Activated CD4-positive, alpha-beta memory T cell treated with anti-CD3 and anti-CD28 coated beads for 36 hours (primary cell): ENCODE measurements around the gene CLIC4. TPM values are rescaled to one million over a fixed set of nuclear protein-coding genes. Genes with fewer than 3 reads are reported as not detected.
"Not testable (repeated sequence)": the region's sequence is repeated elsewhere in the genome, so short reads cannot be mapped to it uniquely, and the experiment has no call there.

Experiments used
- CTCF ChIA-PET: fragments of 350-600 bp; sonication (Branson Sonifier 250); formaldehyde crosslinking; loops from one replicate; lab custom pipeline; 2021; ENCODE audit warnings: antibody characterized with exemption, inconsistent platforms; lab: Charles Lee
- POLR2A ChIA-PET: fragments of 350-600 bp; sonication (Branson Sonifier 250); formaldehyde crosslinking; loops from one replicate; lab custom pipeline; 2021; ENCODE audit warnings: antibody characterized with exemption; lab: Charles Lee
- DNase-seq: peaks from one replicate; pipeline ENCODE4 v3.0.0-alpha.2; 2020
- H3K27ac Mint-ChIP-seq: one replicate; pipeline ENCODE4 v1.8.0; 2021; ENCODE audit warnings: mixed read lengths
- H3K27me3 Mint-ChIP-seq: one replicate; pipeline ENCODE4 v1.8.0; 2021; ENCODE audit warnings: mixed read lengths
- H3K36me3 Mint-ChIP-seq: one replicate; pipeline ENCODE4 v1.8.0; 2021; ENCODE audit warnings: mixed read lengths
- H3K4me1 Mint-ChIP-seq: one replicate; pipeline ENCODE4 v1.8.0; 2021; ENCODE audit warnings: low read depth, mixed read lengths
- H3K4me3 Mint-ChIP-seq: one replicate; pipeline ENCODE4 v1.8.0; 2021; ENCODE audit warnings: mild to moderate bottlenecking, mixed read lengths
- H3K9me3 Mint-ChIP-seq: one replicate; pipeline ENCODE4 v1.8.0; 2021; ENCODE audit warnings: mixed read lengths
- intact Hi-C: fragments of 100-400 bp; cut with micrococcal nuclease; formaldehyde crosslinking; loops from one replicate; pipeline ENCODE4 v1.15.1; 2023
- total RNA-seq, 2 experiments: library from RNA; stranded (reverse); gene quantifications; one replicate each; pipeline ENCODE4 v1.2.3, GENCODE V29; 2021

The CLIC4 gene
- total RNA-seq, 2 experiments from 2014 or later, result 25.5 to 26.3 TPM

GRCh38 chr1:24782689-24783088 lies 37.4 kb downstream of the CLIC4 start:
- DNase-seq, result no peak
- no peaks in the 10 kb centered on the region for H3K36me3 Mint-ChIP-seq
- H3K27ac Mint-ChIP-seq, result no peak overlapping the region
- no peak overlapping the region for H3K4me3 Mint-ChIP-seq
- intact Hi-C loops, result no loop called here
- POLR2A ChIA-PET, result no interaction called here
- peaks cover 2% of the 10 kb centered on the region for H3K27me3 Mint-ChIP-seq
- peaks cover 2% of the 10 kb centered on the region for H3K4me1 Mint-ChIP-seq
- CTCF ChIA-PET, result interaction anchor here (0.6 kb wide), 1 partner anchor 11 kb away, joined by 3 read pairs; no protein-coding TSS in a partner anchor
- H3K9me3 Mint-ChIP-seq, result no peaks in the 10 kb centered on the region

DNA sequence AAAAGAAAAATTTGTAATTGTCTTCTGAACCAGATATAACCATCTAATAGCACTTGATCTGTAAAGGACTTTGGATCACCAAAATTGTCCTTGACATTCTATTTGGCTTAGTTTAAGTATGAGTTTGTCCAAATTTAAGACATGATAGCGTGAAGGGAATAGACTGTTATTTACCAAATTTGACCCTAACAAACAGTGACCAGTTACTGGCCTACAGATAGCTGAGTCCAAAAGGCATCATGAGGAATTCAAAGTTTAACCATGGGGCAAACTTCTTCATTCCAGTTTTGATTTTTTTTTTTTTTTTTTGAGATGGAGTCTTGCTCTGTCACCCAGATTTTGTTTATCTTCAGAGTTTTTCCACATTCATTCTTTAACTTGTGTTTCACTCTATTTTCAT lies 38.5 kb downstream of the CLIC4 start:
- intact Hi-C loops, result no loop called here
- ChIA-PET CTCF (no interaction called here), POLR2A (no interaction called here)
- Mint-ChIP-seq H3K9me3 (no peaks in the 10 kb centered on the region), H3K4me3 (no peak overlapping the region), H3K27me3 (peaks cover 3% of the 10 kb centered on the region), H3K36me3 (no peaks in the 10 kb centered on the region), H3K27ac (no peak overlapping the region), H3K4me1 (peaks cover 2% of the 10 kb centered on the region)
- DNase-seq, result no peak

DNA sequence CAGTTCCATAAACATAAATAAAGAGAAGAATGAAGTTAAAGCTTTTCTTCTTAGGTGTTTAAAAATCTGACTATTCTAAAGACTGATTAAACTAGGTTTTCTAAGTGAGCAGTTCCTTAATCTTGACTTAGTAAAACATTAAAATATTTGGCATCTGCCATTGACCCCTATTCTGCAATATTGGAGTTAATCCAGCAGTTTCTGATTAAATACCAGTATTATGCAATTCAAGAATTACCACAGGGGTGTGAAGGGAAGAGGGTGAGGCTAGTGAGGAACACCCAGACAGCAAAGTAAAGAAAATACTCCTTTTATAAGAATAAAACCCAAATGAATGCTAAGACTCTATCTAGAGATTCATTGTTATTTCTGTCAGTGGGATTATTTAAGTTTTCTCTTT lies 40.9 kb downstream of the CLIC4 start:
- peaks cover 3% of the 10 kb centered on the region for H3K27me3 Mint-ChIP-seq
- intact Hi-C loops, result no loop called here
- POLR2A ChIA-PET, result no interaction called here
- H3K4me1 Mint-ChIP-seq, result peaks cover 2% of the 10 kb centered on the region
- no peaks in the 10 kb centered on the region for H3K36me3 Mint-ChIP-seq
- no peak overlapping the region for H3K4me3 Mint-ChIP-seq
- CTCF ChIA-PET, result no interaction called here
- H3K9me3 Mint-ChIP-seq, result no peaks in the 10 kb centered on the region
- no peak overlapping the region for H3K27ac Mint-ChIP-seq
- DNase-seq, result no peak

DNA sequence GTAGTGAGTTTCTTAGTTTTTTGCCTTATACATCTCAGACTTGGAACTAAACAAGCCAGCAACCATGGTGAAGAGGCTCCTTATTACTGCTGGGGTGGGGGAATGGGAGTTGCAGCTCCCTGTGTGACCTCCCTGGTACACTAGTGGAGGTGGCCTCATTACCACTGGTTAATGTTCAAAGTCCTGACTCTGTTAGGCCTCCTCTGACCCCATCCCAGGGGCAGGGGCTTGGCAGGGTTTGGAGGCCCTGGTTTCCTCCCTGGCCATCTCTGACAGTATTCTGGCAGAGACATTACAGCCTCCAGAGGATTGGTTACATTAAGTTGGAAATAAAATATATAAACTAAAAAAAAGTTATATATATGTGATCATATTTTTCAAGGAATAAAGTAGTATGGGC lies 45.2 kb downstream of the CLIC4 start:
- CTCF ChIA-PET, result no interaction called here
- POLR2A ChIA-PET, result no interaction called here
- no peaks in the 10 kb centered on the region for H3K36me3 Mint-ChIP-seq
- H3K4me3 Mint-ChIP-seq, result no peak overlapping the region
- H3K4me1 Mint-ChIP-seq, result no peaks in the 10 kb centered on the region
- DNase-seq, result no peak
- H3K27ac Mint-ChIP-seq, result no peak overlapping the region
- H3K27me3 Mint-ChIP-seq, result peaks cover 2% of the 10 kb centered on the region
- intact Hi-C loops, result no loop called here
- no peaks in the 10 kb centered on the region for H3K9me3 Mint-ChIP-seq

- ChIA-PET CTCF (no interaction called here), POLR2A (no interaction called here)
- intact Hi-C loops, result no loop called here
- H3K4me1 Mint-ChIP-seq, result no peaks in the 10 kb centered on the region
- no peak for DNase-seq
- no peak overlapping the region for H3K27ac Mint-ChIP-seq
- no peaks in the 10 kb centered on the region for H3K27me3 Mint-ChIP-seq
- peaks cover 4% of the 10 kb centered on the region for H3K36me3 Mint-ChIP-seq
- peaks cover 4% of the 10 kb centered on the region for H3K9me3 Mint-ChIP-seq
- no peak overlapping the region for H3K4me3 Mint-ChIP-seq
Observed at GRCh38 chr1:24793447-24794129, 48.3 kb downstream of the CLIC4 start.

DNA sequence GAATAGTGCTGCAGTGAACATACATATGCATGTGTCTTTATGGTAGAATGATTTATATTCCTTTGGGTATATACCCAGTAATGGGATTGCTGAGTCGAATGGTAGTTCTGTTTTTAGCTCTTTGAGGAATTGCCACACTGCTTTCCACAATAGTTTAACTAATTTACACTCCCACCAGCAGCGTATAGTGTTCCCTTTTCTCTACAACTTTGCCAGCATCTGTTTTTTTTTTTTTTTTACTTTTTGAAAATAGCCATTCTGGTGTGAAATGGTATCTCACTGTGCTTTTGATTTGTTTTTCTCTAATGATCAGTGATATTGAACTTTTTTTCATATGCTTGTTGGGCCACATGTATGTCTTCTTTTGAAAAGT lies 48.9 kb downstream of the CLIC4 start:
- POLR2A ChIA-PET, intact Hi-C loops, H3K9me3 Mint-ChIP-seq, CTCF ChIA-PET, H3K4me3 Mint-ChIP-seq, H3K27me3 Mint-ChIP-seq, H3K36me3 Mint-ChIP-seq, DNase-seq, H3K4me1 Mint-ChIP-seq, H3K27ac Mint-ChIP-seq: not testable (repeated sequence)

DNA sequence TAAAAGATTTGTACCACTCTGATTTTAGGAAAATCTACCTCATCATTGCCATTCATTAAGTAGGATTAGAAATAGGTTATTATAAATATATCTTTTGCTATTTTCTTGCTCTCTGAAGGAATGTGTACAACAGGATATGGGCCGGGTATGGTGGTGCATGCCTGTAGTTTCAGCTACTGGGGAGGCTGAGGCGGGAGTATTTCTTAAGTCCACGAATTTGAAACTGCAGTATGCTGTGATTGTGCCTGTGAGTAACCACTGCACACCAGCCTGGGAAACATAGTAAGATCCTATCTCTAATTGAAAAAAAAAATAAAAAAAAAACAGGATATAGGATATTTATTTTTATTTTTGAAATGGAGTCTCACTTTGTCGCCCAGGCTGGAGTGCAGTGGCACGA lies 50.0 kb downstream of the CLIC4 start:
- Mint-ChIP-seq H3K9me3 (peaks cover 4% of the 10 kb centered on the region), H3K36me3 (peaks cover 4% of the 10 kb centered on the region), H3K27ac (no peak overlapping the region), H3K27me3 (no peaks in the 10 kb centered on the region), H3K4me3 (no peak overlapping the region), H3K4me1 (no peaks in the 10 kb centered on the region)
- intact Hi-C loops, result no loop called here
- ChIA-PET CTCF (no interaction called here), POLR2A (no interaction called here)
- DNase-seq, result no peak

DNA sequence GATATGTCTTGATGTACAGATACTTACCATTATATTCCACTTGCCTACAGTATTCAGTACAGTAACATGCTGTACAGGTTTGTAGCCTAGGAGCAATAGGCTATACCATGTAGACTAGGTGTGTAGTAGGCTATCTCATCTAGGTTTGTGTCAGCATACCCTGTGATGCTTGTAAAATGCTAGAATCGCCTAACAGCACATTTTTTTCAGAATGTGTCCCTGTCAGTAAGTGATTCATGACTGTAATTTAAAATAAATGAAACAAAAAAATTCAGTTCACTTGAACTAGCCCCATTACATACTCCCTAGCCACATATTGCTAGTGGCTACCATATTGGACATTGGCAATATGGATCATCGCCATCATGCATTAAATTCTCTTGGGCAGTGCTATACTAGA lies 51.3 kb downstream of the CLIC4 start:
- intact Hi-C loops, result no loop called here
- H3K27me3 Mint-ChIP-seq, result no peaks in the 10 kb centered on the region
- ChIA-PET CTCF (no interaction called here), POLR2A (no interaction called here)
- H3K9me3 Mint-ChIP-seq, result peaks cover 4% of the 10 kb centered on the region
- H3K36me3 Mint-ChIP-seq, result peaks cover 6% of the 10 kb centered on the region
- no peaks in the 10 kb centered on the region for H3K4me1 Mint-ChIP-seq
- H3K27ac Mint-ChIP-seq, result no peak overlapping the region
- no peak for DNase-seq
- no peak overlapping the region for H3K4me3 Mint-ChIP-seq

DNA sequence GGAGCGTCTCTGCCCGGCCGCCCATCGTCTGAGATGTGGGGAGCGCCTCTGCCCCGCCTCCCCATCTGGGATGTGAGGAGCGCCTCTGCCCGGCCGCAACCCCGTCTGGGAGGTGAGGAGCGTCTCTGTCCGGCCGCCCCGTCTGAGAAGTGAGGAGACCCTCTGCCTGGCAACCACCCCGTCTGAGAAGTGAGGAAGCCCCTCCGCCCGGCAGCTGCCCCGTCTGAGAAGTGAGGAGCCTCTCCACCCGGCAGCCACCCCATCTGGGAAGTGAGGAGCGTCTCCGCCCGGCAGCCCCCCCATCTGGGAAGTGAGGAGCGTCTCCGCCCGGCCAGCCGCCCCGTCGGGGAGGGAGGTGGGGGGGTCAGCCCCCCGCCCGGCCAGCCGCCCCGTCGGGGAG lies 54.0 kb downstream of the CLIC4 start:
- H3K9me3 Mint-ChIP-seq, H3K27me3 Mint-ChIP-seq, DNase-seq, intact Hi-C loops, H3K4me3 Mint-ChIP-seq, H3K36me3 Mint-ChIP-seq, H3K27ac Mint-ChIP-seq, CTCF ChIA-PET, H3K4me1 Mint-ChIP-seq, POLR2A ChIA-PET: not testable (repeated sequence)

DNA sequence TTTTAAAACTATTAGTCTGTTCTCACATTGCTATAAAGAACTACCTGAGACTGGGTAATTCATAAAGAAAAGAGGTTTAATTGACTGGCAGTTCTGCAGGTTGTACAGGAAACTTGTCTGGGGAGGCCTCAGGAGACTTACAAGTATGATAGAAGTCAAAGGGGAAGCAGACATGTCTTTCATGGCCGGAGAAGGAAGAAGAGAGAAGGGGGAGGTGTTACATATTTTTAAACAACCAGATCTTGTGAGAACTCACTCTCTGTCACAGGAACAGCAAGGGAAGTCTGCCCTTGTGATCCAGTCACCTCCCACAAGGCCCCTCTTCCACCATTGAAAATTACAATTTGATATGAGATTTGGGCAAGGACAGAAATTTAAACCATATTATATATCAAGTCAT lies 55.9 kb downstream of the CLIC4 start:
- Mint-ChIP-seq H3K4me1 (no peaks in the 10 kb centered on the region), H3K27ac (no peak overlapping the region), H3K4me3 (no peak overlapping the region), H3K27me3 (no peaks in the 10 kb centered on the region), H3K9me3 (peaks cover 4% of the 10 kb centered on the region), H3K36me3 (peaks cover 6% of the 10 kb centered on the region)
- intact Hi-C loops, result no loop called here
- CTCF ChIA-PET, result interaction anchor here (1.5 kb wide), 1 partner anchor 35 kb away, joined by 3 read pairs; no protein-coding TSS in a partner anchor
- DNase-seq, result no peak
- POLR2A ChIA-PET, result no interaction called here

- intact Hi-C loops, result no loop called here
- CTCF ChIA-PET, result interaction anchor here (0.6 to 1.4 kb wide), 4 partner anchors 14 to 483 kb away, joined by 3 read pairs; no protein-coding TSS in a partner anchor
- Mint-ChIP-seq H3K4me1 (no peaks in the 10 kb centered on the region), H3K9me3 (peaks cover 3% of the 10 kb centered on the region), H3K27ac (no peak overlapping the region), H3K27me3 (no peaks in the 10 kb centered on the region), H3K36me3 (peaks cover 6% of the 10 kb centered on the region), H3K4me3 (no peak overlapping the region)
- POLR2A ChIA-PET, result interaction anchor here (0.5 kb wide), 1 partner anchor 18 kb away, joined by 3 read pairs; no protein-coding TSS in a partner anchor
- DNase-seq, result no peak
Observed at GRCh38 chr1:24803220-24803619, 58.0 kb downstream of the CLIC4 start.

- intact Hi-C loops, result no loop called here
- Mint-ChIP-seq H3K4me3 (no peak overlapping the region), H3K4me1 (no peaks in the 10 kb centered on the region), H3K36me3 (peaks cover 2% of the 10 kb centered on the region), H3K27ac (no peak overlapping the region), H3K27me3 (no peaks in the 10 kb centered on the region), H3K9me3 (no peaks in the 10 kb centered on the region)
- no peak for DNase-seq
- CTCF ChIA-PET, result interaction anchor here (0.7 to 1.4 kb wide), 3 partner anchors 13 to 482 kb away, joined by 3 read pairs; no protein-coding TSS in a partner anchor
- POLR2A ChIA-PET, result no interaction called here
Observed at GRCh38 chr1:24803987-24804530, 58.8 kb downstream of the CLIC4 start.
